RPMI8226 (cell line): ENCODE measurements around the gene ITIH4.

Experiments
- DNase-seq: peaks from one replicate; pipeline ENCODE4 v3.0.0-alpha.2; 2015

The ITIH4 gene

DNA sequence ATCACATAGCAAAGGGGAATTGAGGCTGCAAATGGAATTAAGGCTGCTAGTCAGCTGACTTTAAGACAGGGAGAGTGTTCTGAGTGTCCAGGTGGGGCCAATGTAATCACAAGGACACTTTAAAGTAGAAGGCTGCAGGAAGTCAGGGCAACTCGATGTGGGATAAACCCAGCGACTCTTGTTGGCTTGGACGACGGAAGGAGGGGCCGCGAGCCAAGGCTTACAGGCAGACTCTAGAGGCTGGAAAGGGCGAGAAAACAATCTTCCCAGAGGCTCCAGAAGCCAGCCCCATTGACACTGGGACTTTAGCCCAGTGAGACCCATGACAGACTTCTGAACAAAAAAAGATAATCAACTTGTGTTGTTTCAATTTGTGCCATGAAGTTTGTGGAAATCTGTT, 17.3 kb upstream of the ITIH4 start:
- no peak for DNase-seq

DNA sequence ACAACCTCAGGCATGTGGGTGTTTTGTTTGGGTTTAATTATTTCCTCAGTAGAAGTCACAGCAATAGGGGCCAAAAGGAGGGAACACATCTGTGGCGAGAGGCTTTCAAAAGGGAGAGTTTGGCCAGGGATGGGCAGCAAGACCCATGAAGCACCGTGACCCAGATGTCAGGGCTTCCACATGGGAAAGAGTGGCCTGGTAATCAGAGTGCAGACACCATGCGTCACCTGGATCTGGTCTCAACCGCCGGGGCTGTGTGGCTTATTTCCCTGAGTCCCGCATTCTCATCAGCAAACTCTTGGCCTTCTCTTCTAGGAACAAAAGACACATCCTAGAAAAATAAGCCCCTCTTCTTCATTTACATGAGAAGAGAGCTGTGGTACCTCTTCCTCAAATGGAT, 16.8 kb upstream of the ITIH4 start:
- no peak for DNase-seq

DNA sequence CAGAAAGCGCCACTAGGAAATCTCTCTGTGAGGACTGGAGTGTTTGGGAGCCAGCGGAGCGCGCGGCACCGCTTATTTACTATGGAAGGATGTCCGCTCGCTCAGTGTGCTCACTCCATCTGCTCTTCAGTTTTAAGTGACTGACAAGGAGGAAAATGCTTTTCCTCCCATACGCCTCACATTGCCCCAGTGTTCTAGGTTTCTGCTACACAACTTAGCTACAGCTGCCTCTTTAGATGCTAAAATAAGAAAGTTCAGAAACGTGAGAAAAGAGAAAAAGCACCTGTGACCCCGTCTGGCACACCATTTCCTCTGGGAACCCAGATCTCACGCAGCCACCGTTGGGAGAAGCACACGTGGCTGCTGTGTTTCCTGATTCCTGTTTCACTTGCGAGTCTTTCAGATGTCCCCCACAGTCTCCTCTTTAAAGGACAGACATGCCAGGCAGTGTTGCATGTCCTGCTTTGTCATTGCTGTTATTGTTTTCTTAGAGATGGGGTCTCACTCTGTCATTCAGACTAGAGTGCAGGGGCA, 16.0 kb upstream of the ITIH4 start:
- no peak for DNase-seq

DNA sequence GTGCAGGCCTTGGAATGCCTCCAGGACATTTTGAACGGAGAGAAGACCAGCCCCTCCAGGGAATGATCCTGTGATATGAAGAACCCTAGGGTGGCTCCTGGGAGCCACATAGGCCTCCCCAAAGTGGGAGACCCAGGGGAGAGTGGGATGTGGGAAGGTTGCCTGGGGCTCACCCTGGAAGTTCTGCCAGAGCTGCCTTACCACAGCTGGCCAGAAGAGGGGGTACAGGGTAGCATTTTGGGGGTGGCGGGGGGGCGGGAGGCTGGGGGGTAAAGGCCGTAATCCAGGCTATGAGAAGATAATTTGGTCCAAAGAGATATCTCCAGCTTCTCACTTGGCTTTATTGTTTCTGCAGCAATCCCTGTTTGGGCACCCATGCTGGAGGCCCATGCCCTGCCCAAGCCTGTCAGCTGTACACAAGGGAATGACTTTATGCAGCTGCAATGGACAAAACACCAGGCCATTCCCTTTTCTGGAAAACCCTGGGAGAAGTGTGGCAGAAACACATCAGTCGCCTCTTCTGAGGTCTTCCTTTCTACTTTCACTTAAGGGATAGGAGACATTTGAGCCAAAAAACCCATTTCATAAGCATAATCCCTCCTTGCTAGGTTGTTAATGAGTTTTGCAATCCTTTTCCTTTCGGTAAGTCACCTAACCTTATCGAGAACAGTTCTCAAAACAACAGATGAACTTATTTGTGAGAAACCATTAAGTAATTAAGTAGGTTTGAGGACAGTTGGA, 15.4 kb upstream of the ITIH4 start:
- DNase-seq: no peak

DNA sequence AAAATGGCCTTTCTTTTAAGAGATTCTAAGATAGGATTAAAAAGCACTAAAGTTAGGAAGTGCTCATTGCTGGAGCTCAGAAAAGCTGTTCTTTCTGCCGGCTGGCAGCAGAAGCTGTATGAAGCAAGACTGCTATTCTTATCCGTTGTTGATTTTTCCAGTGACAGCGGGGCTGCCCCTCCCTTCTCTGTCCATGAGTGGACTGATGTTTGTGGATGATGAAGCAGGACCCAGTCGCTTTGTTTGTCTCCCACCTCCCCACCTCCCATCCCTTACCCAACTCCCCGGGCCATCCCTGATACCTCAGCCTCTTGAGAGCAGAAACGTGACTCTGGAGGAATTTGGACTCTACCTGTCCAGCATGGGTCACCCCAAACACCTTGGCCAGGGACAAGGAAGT, 14.7 kb upstream of the ITIH4 start:
- no peak for DNase-seq

DNA sequence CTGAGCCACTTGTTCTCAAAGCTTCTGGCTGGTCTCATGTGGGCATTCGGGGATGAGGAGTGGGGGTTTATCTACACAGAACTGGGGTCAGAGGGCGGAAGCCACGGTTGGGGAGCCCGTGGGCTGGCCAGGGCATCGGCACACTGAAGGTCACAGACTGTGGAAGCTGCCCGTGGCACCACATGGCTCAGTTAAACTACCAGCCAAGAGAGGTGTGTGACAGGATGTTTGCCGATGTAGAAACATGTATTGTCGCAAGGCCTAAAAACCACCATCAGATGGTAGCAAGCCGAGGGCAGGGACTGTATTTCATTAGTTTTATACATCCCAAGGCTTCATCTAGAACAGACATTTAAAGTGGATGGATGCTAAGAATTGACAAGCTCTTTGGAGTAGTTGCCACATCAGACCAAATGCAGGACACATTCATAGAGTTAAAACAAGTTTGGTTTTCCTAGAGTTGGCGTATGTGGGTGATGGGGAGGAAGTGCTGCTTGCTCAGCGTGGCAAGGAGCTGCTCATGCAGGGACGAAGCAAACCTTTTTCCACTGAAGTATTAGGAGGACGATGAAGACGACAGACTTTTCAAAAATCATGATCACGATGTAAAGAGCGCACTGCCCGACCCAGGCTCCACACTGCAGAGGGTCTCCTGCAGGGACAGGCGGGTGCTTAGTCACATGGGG, 14.0 kb upstream of the ITIH4 start:
- no peak for DNase-seq

DNA sequence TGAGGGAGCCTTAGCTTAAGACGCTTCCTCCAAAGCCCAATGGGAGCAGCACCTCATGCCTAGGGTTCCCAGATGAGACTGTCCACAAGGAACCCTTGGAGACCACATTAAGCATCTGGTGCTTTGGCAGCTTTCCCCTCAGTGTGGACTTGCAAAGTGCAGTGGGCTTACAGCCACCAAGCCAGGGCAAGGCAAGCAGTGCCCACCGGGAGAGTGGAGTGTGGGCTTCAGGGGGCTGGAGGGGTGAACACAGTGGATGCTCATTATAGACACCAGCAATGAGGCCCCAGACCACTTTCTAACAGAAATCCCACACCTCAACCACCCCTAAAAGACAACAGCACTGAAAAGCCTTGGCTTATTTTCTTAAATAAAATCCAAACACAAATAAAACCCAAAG, 13.4 kb upstream of the ITIH4 start:
- DNase-seq: no peak

DNA sequence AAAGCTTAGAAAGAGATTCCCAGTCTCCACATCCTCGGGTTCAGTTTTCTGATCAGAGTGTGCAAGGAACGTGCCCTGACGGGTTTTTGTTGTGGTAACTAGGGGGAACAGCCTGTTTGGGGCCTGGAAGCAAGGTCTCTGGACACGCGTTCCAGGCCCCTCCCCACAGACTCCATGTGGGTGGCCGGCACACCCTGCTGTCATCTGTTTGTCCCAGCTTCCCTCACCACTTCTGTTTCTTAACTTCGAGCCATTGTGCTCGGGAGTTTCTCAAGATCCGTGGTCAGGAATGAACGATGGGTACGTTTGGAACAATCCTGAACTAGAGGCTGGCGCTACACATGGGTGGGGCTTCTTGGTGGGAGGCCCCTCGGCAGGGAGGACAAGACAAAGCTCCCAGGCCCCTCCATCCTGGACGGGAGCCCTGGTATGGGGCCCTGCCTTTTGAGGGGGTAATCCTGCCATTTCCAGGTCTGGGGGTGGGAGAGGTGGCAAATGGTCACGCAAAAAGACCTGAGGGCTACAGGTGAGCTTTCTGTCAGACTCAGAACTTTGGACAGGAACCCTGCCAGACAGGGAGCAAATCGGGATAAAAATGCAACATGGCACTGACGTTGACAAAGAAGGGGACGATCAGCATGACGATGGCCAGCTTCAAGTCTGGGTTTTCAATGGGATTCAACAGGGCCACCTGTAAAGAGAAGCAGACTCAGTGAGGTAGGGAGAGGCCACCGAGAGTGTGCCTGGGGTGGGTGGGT, 12.8 kb upstream of the ITIH4 start:
- DNase-seq: no peak

DNA sequence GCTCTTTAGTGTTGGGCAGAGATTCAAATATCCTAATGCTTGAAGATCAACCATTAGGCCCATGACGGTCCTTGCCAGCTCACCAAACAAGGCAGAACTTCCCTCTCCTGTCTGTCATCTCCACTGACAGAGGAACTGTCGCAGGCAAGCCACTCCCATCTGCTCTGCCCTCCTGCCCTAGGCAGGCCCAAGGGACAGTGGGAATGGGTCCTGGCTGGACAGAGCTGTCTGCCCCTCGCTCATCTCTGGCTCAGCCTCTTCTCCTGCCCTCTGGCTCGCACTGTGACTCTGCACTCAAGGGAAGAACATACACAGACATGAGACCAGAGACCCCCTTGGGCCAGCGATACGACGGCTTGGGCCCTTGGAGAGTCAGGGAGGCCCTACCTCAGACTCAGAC, 12.0 kb upstream of the ITIH4 start:
- DNase-seq: no peak

DNA sequence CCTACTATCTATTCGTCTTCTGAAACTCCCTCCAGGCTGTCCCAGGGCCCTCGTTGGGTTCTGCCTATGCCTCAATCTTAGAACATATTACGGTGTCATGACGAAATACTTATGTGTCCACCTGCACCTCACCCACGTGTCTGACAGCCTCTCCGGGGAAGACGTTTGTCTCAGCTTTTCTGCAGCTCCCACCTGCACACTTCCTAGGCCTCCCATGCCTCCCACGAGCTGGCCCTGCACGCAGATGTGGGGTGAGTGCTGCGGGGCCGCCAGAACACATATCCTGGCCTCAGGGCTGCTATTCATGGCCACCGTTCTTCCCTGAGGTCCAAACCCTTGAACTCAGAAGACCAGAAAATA, 11.5 kb upstream of the ITIH4 start:
- no peak for DNase-seq

DNA sequence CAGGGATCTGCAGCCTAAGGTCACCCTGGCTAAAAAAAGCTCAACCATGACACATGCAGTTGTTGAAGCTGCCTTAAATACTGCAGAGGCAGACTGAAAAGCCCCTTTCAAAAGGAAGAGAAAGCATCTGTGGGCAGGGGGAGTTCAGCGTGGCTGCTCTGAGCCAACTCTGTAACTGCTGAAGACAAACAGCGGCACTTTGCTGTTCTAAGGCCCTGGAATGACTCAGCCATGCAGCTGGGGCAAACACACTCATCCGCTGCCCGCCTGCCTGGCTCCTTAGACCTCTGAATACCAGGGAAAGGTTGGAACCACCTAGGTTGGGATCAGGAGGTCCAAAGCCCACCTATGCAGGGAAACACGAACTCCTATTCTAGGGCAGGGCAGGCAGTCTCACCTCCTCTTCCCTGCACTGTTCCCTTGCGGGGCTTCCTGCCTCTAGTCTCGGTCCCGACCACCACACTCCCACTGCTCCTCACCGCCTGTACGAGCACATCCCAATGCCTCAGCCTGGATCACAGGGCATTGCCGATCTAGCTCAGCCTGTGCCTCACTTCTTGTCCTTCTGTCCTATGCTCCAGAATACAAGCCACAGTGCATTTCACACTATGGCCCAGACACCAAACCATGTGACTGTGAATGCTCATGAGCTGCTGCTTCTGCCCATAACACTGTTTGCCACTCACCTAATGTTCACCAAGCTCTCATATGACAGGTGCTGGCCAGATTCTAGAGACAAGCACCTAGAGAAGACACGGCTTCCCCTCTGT, 10.9 kb upstream of the ITIH4 start:
- no peak for DNase-seq

DNA sequence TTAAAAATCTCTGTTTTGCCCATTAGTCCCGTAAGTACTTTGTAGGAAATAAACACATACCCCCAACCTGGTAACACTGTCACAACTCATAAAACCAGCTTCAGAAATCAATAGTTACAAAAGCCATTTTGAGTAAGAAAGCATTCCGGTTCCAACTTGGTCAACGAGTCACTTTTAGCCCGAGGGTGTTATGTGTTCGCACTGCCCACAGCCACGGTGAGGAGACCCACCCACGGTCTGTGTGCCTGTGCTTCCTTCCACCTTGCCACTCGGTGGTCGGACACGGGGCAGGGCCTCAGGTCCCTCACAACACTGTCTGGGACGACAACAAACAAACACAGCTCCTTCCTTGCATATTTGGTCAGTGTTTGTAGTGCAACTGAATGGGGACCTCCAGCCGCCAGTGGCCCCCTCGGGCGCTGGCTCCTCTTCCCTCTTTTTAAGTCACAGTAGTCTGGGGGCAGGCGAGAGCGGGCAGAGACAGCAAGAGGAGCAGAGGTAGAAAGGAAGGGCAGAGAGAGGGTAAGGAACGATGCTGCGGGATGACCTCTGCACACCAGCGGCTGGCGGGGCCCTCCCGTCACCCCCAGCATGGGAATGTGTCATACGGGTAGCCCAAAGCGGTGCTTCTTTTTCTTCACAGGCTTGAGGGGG, 9.5 kb upstream of the ITIH4 start:
- no peak for DNase-seq

DNA sequence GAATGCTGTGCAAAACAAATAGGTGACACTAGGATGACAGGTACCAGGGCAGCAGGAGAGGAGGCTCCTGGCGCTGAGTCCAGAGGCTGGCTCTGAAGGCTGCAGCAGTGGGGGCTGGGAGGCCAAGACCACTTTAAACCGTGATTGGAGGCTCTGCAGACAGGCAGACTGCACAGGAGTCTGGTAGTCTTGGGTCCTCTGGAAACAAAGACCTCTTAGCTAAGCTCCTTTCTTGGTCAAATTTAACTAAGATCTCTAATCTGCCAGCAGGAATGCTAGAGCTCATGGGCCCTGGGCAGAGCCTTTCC, 8.8 kb upstream of the ITIH4 start:
- no peak for DNase-seq

DNA sequence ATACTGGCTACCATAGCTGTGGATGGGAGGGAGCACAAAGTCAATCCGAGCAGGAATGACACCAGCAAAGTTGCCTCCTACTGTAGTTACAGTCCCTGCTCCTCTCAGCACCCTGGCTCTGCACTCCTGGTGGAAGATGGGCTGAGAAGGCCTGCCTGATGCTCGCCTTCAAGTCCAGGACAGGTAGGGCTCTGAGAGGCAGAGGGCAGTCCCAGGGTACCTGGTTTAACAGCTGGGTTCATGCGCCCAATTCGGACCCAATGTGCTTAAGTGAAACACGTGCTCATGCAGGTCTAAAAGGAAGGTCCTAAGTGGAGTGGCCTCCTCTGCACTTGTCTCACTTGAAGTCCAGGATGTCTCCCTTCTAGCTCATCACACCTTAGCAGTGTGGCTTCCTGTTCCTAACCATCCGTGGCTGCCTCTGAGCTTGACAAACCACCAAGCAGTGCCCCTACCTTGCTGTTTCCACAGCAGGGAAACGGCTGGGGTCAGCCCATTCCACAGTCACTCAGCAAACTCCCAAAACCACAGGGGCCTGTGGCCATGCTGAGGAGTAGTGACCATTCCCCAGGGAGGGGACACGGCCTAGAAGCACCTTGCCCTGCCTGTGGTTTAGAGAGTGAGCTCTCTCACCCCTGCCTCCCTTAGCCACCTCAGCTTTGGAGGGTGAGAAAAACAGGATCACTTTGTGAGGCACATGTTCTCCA, 8.2 kb upstream of the ITIH4 start:
- DNase-seq: no peak

DNA sequence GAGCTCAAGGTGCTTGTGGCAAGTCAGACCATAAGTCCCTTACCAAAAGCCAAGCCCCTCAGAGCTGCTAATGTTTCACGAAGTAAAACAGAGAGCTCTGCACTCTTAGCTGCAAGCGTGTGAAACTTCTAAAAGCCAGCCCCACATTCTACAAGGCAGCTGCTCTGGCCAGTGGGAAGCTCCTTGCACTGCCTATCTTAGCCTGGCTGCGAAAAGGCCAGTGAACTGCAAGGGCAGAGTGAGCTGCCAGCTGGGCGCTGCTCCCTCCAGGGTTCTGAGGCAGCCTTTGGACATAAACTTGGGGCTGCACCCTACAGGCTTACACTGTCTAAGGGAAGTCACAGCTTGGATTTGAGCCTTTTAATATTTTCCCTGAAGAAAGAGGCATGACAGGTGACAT, 6.5 kb upstream of the ITIH4 start:
- no peak for DNase-seq

DNA sequence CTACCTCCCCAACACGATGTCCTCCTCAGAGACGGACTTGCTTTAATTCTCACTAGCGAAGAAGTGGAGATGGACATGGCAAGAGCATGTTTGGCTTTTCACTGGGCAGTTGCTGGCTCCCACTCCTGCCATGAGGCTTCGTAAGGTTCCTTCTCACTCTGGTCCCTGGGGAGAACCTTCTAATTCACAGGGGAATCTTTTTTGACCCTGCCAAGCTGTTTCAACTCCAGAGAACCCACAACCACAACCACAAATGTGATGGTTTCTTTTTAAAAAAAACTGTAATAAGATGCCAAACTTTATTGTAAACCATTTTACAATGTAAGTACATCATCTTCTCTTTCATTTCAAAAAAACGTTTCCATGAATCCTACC, 6.0 kb upstream of the ITIH4 start:
- no peak for DNase-seq

DNA sequence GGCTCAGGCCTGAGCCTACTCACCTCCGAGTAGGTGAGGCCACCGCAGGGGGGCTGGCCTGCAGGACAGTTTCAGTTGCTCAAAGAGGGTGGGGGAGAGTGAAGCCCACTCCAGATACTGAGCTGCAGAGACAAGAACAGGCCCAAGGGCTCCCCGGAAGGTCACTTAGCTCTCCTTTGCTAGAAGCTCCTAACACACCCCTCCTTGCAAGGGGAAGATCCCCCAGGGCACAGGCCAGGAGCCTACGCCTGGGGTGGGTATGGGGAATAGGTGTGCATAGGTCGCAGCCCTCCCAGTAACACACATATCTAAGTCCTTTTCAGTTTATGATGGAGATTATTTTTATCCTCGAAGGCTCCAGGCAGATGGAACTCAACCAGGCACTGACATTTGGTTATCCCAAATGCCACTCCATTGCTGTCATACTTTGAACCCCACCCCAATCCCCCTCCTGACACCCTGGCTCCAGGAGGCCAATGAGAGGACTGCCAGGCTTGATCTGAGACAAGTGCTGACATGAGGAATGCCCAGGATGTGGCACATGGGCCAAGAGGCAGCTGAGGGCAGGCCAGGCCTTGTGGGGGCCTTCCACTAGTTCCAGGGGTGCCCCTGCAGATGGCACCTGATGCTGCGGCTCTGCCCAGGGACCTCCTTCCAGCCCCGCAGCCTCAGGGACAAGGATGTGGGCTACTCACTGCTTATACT, 5.4 kb upstream of the ITIH4 start:
- DNase-seq: no peak

DNA sequence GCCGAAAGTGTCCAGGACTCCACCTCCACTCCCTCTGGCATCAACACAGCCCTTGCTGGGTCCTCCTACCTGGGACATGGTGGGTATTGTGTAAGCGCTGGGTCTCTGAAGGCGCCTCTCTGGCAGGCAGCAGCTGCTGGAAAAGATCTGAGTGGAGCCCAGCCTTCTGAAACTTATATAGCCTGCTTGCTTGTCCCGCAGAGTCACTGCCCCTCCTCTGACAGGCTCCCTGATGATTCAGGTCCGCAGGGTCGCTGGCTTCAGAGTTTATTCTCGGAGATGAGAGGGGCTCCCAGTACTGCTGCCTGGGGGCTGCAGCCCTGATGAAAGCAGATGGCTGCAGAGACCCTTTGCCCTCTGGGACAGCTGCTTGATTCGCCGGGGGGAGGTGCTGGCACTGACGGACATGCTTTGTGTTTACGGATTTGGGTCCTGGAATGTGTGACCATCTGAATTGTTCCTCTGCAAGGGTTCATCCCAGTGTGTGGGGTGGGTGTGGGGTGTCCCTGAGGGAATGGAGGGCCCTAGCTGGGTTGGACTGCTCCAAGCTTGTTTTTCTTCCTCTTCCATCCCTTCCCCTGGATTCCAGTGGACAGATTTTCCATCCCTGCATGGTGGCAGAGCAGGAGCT, 4.5 kb upstream of the ITIH4 start, which contains the start of gene MUSTN1:
Gene MUSTN1, minus strand, starts transcription at position 149 of the 631 bp plus-strand sequence. Its CDS starts 71 bp downstream, at position 78.
- no peak for DNase-seq

DNA sequence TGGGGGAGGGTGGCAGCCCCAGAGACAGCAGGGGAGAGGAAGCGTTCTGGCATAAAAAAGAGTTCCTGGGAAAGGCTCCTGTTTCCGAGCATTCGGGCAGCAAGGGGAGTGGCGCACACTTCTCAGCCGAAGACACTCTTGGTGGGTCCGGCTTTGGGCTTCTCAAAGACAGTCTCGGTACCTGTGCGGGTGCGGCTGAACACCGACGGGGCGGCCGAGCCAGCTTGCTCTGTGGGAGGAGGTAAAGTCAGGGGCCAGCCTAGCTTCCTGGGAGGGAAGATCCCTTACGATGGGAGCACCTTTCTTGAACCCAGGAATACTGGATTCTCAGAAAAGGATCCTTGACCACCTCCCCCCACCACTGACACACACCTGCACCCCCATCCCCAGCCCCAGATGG, 2.7 kb upstream of the ITIH4 start:
- DNase-seq: no peak

DNA sequence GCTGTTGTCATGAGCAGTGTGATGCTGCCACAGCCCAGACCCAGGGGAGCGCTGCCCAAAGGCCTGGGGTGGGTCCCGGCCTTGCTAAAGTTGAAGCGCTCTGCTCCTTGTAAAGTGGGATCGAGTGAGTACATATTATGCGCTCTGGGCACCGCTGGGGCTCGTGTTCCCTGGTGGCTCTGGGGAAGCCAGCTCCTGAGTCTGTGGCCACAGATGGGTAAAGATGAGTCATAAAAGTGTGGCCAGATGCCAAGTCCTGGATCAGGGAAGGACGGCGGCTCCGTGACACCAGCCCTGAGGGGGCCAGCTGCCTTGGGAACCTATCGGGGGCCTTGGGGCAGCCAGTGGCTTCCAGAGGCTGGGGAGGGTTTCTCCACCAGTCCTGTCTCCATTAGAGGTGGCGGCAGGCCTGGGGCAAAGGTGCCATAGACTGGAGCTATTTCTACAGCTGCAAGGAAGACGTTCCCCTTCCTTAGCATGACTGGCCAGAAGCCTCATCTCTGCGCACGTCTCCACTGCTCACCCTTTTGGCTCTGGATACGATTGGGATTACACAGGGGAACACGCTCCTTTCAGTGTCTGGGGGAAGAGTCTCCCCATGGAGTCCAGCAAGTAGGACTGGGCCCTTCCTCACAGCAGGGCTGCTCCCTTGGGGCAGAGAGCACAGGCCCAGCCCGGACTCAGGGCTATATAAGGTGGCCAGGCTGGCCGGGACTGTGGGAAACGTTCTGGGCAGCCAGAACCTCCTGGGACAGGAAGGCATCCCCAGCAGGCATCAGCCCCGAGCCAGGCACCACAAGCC, 1.2 kb upstream of the ITIH4 start:
- DNase-seq: no peak
